Measurements from ENCODE around the gene ADGRF5. TPM values are rescaled to one million over a fixed set of nuclear protein-coding genes. Genes with fewer than 3 reads are reported as not detected.
"Not testable (repeated sequence)": the region's sequence is repeated elsewhere in the genome, so short reads cannot be mapped to it uniquely, and the experiment has no call there.

The ADGRF5 gene
- total and polyA plus RNA-seq, 11 donors: 24.5 to 89.6 (median 46.8) TPM

GRCh38 chr6:46862381-46862780, 59.4 kb downstream of the ADGRF5 start:
- no peak for DNase-seq
- WGBS, 4 donors: 72 to 78% (median 74%) methylated on average over 2 of the region's 2 CpGs
- Histone ChIP-seq H3K9me3 (no peaks in the 10 kb centered on the region), H3K27me3 (no peaks in the 10 kb centered on the region), H3K4me1 (no peaks in the 10 kb centered on the region), H3K27ac (no peak overlapping the region), H3K36me3 (peaks cover 0 to 84% (median 20%) of the 10 kb centered on the region in 9 donors), H3K4me3 (no peak overlapping the region)
- intact Hi-C loops (cut with DNase I): no loop called here
- ATAC-seq: no peak
- TF ChIP-seq POLR2A (IDR thresholded peaks at IDR 0.05): no peak
- TF ChIP-seq, protein P1, sequence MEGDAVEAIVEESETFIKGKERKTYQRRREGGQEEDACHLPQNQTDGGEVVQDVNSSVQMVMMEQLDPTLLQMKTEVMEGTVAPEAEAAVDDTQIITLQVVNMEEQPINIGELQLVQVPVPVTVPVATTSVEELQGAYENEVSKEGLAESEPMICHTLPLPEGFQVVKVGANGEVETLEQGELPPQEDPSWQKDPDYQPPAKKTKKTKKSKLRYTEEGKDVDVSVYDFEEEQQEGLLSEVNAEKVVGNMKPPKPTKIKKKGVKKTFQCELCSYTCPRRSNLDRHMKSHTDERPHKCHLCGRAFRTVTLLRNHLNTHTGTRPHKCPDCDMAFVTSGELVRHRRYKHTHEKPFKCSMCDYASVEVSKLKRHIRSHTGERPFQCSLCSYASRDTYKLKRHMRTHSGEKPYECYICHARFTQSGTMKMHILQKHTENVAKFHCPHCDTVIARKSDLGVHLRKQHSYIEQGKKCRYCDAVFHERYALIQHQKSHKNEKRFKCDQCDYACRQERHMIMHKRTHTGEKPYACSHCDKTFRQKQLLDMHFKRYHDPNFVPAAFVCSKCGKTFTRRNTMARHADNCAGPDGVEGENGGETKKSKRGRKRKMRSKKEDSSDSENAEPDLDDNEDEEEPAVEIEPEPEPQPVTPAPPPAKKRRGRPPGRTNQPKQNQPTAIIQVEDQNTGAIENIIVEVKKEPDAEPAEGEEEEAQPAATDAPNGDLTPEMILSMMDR (IDR thresholded peaks at IDR 0.05): no peak

DNA sequence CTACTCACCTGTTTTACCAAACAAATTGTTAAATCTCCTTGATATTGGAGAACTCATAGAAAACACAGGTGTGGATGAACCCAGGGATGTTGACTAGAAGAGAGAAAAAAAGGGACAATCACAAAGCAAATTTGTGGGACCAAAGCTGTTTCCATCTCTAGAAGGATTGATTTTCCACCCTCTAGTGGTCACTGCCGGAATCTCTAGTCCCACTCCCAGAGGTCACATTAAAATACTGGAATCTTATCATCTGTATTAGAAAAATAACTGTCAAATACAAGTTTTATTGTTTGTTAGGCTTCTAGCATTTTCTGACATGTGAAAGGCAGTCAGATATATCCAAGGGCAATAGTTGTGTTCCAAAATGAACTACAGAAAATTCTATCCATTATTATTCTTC, 65.8 kb downstream of the ADGRF5 start:
- DNase-seq, ATAC-seq, H3K4me3 ChIP-seq, H3K27me3 ChIP-seq, H3K27ac ChIP-seq, H3K9me3 ChIP-seq: not testable (repeated sequence)
- Histone ChIP-seq H3K36me3 (peaks cover 0 to 42% (median 5%) of the 10 kb centered on the region in 9 donors), H3K4me1 (peaks cover 0 to 31% (median 4%) of the 10 kb centered on the region in 12 donors)
- intact Hi-C loops (cut with DNase I): loop anchor here in 2 of 10 donors (5.0 to 10.0 kb wide), 2 partner anchors 49 to 186 kb away; partner anchors contain the start of gene ADGRF1 (in 1 of the 2)
- TF ChIP-seq, protein P1 (IDR thresholded peaks at IDR 0.05): peak; percentile 41 to 68 (median 60)
- WGBS, 4 donors: 28 to 45% (median 29%) methylated on average over 1 of the region's 1 CpG

DNA sequence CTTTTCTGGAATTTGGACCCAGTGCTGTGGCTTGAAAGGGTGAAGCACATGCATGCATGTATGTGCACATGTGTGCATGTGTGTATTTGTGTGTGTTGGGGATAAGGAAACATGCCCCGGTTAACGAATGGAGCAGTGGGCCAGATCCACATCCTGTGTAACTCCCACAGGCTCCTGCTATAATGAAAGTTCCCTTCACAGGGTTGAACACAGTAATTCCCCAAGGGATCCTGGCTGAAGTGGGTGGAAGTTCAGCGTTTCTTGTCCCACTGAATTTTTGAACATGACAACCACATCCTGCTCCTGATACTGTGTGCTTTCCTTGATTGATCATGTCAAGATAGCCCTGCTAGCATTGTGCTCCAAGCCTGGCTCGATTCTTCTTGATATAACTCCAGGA, 70.2 kb downstream of the ADGRF5 start:
- intact Hi-C loops (cut with DNase I): loop anchor here in 4 of 10 donors (2.0 to 10.0 kb wide), 5 partner anchors 51 to 456 kb away; partner anchors contain the start of gene TNFRSF21 (in 1 of the 4)
- H3K27ac ChIP-seq: peak overlapping the region in 6 of 12 donors; percentile 44 to 62 (median 54)

GRCh38 chr6:46850792-46851191, 70.9 kb downstream of the ADGRF5 start:
- H3K4me3 ChIP-seq: no peak overlapping the region
- H3K27me3 ChIP-seq: no peaks in the 10 kb centered on the region
- peak overlapping the region in 6 of 12 donors; percentile 31 to 62 (median 54) for H3K27ac ChIP-seq
- WGBS, 4 donors: 57 to 76% (median 72%) methylated on average over 2 of the region's 2 CpGs
- intact Hi-C loops (cut with DNase I): loop anchor here in 4 of 10 donors (2.0 to 10.0 kb wide), 5 partner anchors 52 to 457 kb away; partner anchors contain the start of gene TNFRSF21 (in 1 of the 4)
- no peaks in the 10 kb centered on the region for H3K9me3 ChIP-seq
- peaks cover 0 to 48% (median 13%) of the 10 kb centered on the region in 12 donors for H3K4me1 ChIP-seq
- no peak for TF ChIP-seq POLR2A (IDR thresholded peaks at IDR 0.05)
- TF ChIP-seq, protein P1 (IDR thresholded peaks at IDR 0.05): no peak
- ATAC-seq: no peak
- peaks cover 0 to 12% (median 0%) of the 10 kb centered on the region in 9 donors for H3K36me3 ChIP-seq
- no peak for DNase-seq

More for the DNA sequence above, 70.2 kb downstream of the ADGRF5 start:
- H3K36me3 ChIP-seq: peaks cover 0 to 16% (median 0%) of the 10 kb centered on the region in 9 donors
- not testable (repeated sequence) for H3K9me3 ChIP-seq, H3K27me3 ChIP-seq, H3K4me3 ChIP-seq
- ATAC-seq (peak; percentile 25 to 68 (median 37)), DNase-seq (peak in 1 of 5 donors; percentile 51)
- WGBS, 4 donors: 40 to 48% (median 40%) methylated on average over 4 of the region's 4 CpGs
- H3K4me1 ChIP-seq: peaks cover 0 to 48% (median 13%) of the 10 kb centered on the region in 12 donors

All from heart left ventricle (tissue), 16 donors.